Measurements from ENCODE around the gene DUSP7. TPM values are rescaled to one million over a fixed set of nuclear protein-coding genes. Genes with fewer than 3 reads are reported as not detected.

DUSP7 gene
- total RNA-seq, 1 experiment from 2014 or later: 1.1 TPM

- in situ Hi-C loops (cut with HindIII; ENCODE audit: low pct_unique_long_range_greater_than_20kb, low sequenced_read_pairs): no loop called here
- no peak for DNase-seq (ENCODE audit: low read depth)
These were observed 16.1 kb upstream of the DUSP7 start for GRCh38 chr3:52072471-52072870.

GRCh38 chr3:52072020-52072419 is 15.6 kb upstream of the DUSP7 start:
- in situ Hi-C loops (cut with HindIII; ENCODE audit: low pct_unique_long_range_greater_than_20kb, low sequenced_read_pairs): no loop called here

GRCh38 chr3:52070724-52071621 is 14.6 kb upstream of the DUSP7 start:
- in situ Hi-C loops (cut with HindIII; ENCODE audit: low pct_unique_long_range_greater_than_20kb, low sequenced_read_pairs): no loop called here
- no peak for DNase-seq (ENCODE audit: low read depth)

More at GRCh38 chr3:52072020-52072419, 15.6 kb upstream of the DUSP7 start:
- DNase-seq (ENCODE audit: low read depth): no peak

- in situ Hi-C loops (cut with HindIII; ENCODE audit: low pct_unique_long_range_greater_than_20kb, low sequenced_read_pairs): no loop called here
- no peak for DNase-seq (ENCODE audit: low read depth)
These were observed 13.5 kb upstream of the DUSP7 start for GRCh38 chr3:52069855-52070254.

- no peak for DNase-seq (ENCODE audit: low read depth)
- in situ Hi-C loops (cut with HindIII; ENCODE audit: low pct_unique_long_range_greater_than_20kb, low sequenced_read_pairs): no loop called here
These were observed 12.8 kb upstream of the DUSP7 start for GRCh38 chr3:52069135-52069534.

- in situ Hi-C loops (cut with HindIII; ENCODE audit: low pct_unique_long_range_greater_than_20kb, low sequenced_read_pairs): no loop called here
- no peak for DNase-seq (ENCODE audit: low read depth)
These were observed 12.4 kb upstream of the DUSP7 start for GRCh38 chr3:52068730-52069129.

GRCh38 chr3:52068055-52068571 is 11.7 kb upstream of the DUSP7 start:
- no peak for DNase-seq (ENCODE audit: low read depth)
- in situ Hi-C loops (cut with HindIII; ENCODE audit: low pct_unique_long_range_greater_than_20kb, low sequenced_read_pairs): no loop called here

- in situ Hi-C loops (cut with HindIII; ENCODE audit: low pct_unique_long_range_greater_than_20kb, low sequenced_read_pairs): no loop called here
- DNase-seq (ENCODE audit: low read depth): no peak
These were observed 11.2 kb upstream of the DUSP7 start for GRCh38 chr3:52067526-52067925.

GRCh38 chr3:52067046-52067445 is 10.7 kb upstream of the DUSP7 start:
- DNase-seq (ENCODE audit: low read depth): no peak
- in situ Hi-C loops (cut with HindIII; ENCODE audit: low pct_unique_long_range_greater_than_20kb, low sequenced_read_pairs): no loop called here

GRCh38 chr3:52065264-52065756 is 8.9 kb upstream of the DUSP7 start:
- in situ Hi-C loops (cut with HindIII; ENCODE audit: low pct_unique_long_range_greater_than_20kb, low sequenced_read_pairs): no loop called here
- DNase-seq (ENCODE audit: low read depth): no peak

- DNase-seq (ENCODE audit: low read depth): no peak
- in situ Hi-C loops (cut with HindIII; ENCODE audit: low pct_unique_long_range_greater_than_20kb, low sequenced_read_pairs): no loop called here
These were observed 8.2 kb upstream of the DUSP7 start for GRCh38 chr3:52064561-52064960.

GRCh38 chr3:52063026-52063723 is 6.8 kb upstream of the DUSP7 start:
- in situ Hi-C loops (cut with HindIII; ENCODE audit: low pct_unique_long_range_greater_than_20kb, low sequenced_read_pairs): no loop called here

GRCh38 chr3:52062505-52062904 is 6.1 kb upstream of the DUSP7 start:
- DNase-seq (ENCODE audit: low read depth): peak; percentile 66

More at GRCh38 chr3:52063026-52063723, 6.8 kb upstream of the DUSP7 start:
- DNase-seq (ENCODE audit: low read depth): no peak

GRCh38 chr3:52061121-52061910 is 4.9 kb upstream of the DUSP7 start:
- in situ Hi-C loops (cut with HindIII; ENCODE audit: low pct_unique_long_range_greater_than_20kb, low sequenced_read_pairs): no loop called here
- no peak for DNase-seq (ENCODE audit: low read depth)

More at GRCh38 chr3:52062505-52062904, 6.1 kb upstream of the DUSP7 start:
- in situ Hi-C loops (cut with HindIII; ENCODE audit: low pct_unique_long_range_greater_than_20kb, low sequenced_read_pairs): no loop called here

- DNase-seq (ENCODE audit: low read depth): no peak
- in situ Hi-C loops (cut with HindIII; ENCODE audit: low pct_unique_long_range_greater_than_20kb, low sequenced_read_pairs): no loop called here
These were observed 3.4 kb upstream of the DUSP7 start for GRCh38 chr3:52059781-52060180.

GRCh38 chr3:52057812-52058495 is 1.6 kb upstream of the DUSP7 start:
- in situ Hi-C loops (cut with HindIII; ENCODE audit: low pct_unique_long_range_greater_than_20kb, low sequenced_read_pairs): no loop called here
- no peak for DNase-seq (ENCODE audit: low read depth)

- in situ Hi-C loops (cut with HindIII; ENCODE audit: low pct_unique_long_range_greater_than_20kb, low sequenced_read_pairs): no loop called here
- DNase-seq (ENCODE audit: low read depth): peak; percentile 98
These were observed 819 bp upstream of the DUSP7 start for GRCh38 chr3:52056968-52057811.

All from Caki2 (cell line).